Activated naive CD8-positive, alpha-beta T cell (primary cell): ENCODE results near the gene MAP3K5.

Experiments used
- H3K27ac Mint-ChIP-seq: one replicate; pipeline ENCODE4 v1.8.0; 2021; ENCODE audit warnings: mixed read lengths
- H3K27me3 Mint-ChIP-seq: one replicate; pipeline ENCODE4 v1.8.0; 2021; ENCODE audit warnings: mixed read lengths
- H3K36me3 Mint-ChIP-seq: one replicate; pipeline ENCODE4 v1.8.0; 2021; ENCODE audit warnings: mixed read lengths
- H3K4me1 Mint-ChIP-seq: one replicate; pipeline ENCODE4 v1.8.0; 2021; ENCODE audit warnings: low read depth, mixed read lengths
- H3K4me3 Mint-ChIP-seq: one replicate; pipeline ENCODE4 v1.8.0; 2021; ENCODE audit warnings: mild to moderate bottlenecking, mixed read lengths
- H3K9me3 Mint-ChIP-seq: one replicate; pipeline ENCODE4 v1.8.0; 2021; ENCODE audit warnings: low read depth, mixed read lengths

MAP3K5 gene

GRCh38 chr6:136737374-136737844, 54.9 kb downstream of the MAP3K5 start:
- Mint-ChIP-seq H3K9me3 (no peaks in the 10 kb centered on the region), H3K4me3 (no peak overlapping the region), H3K27me3 (no peaks in the 10 kb centered on the region), H3K27ac (no peak overlapping the region), H3K36me3 (peaks cover 5% of the 10 kb centered on the region), H3K4me1 (peaks cover 9% of the 10 kb centered on the region)

- no peak overlapping the region for H3K4me3 Mint-ChIP-seq
- H3K4me1 Mint-ChIP-seq: peaks cover 9% of the 10 kb centered on the region
- H3K27me3 Mint-ChIP-seq: no peaks in the 10 kb centered on the region
- H3K27ac Mint-ChIP-seq: no peak overlapping the region
- no peaks in the 10 kb centered on the region for H3K9me3 Mint-ChIP-seq
- H3K36me3 Mint-ChIP-seq: peaks cover 5% of the 10 kb centered on the region
Observed at GRCh38 chr6:136736281-136736960, 55.9 kb downstream of the MAP3K5 start.

- peaks cover 7% of the 10 kb centered on the region for H3K4me1 Mint-ChIP-seq
- peaks cover 5% of the 10 kb centered on the region for H3K36me3 Mint-ChIP-seq
- H3K27me3 Mint-ChIP-seq: no peaks in the 10 kb centered on the region
- H3K4me3 Mint-ChIP-seq: no peak overlapping the region
- no peak overlapping the region for H3K27ac Mint-ChIP-seq
- H3K9me3 Mint-ChIP-seq: no peaks in the 10 kb centered on the region
Observed at GRCh38 chr6:136734977-136735376, 57.3 kb downstream of the MAP3K5 start.

- Mint-ChIP-seq H3K4me3 (no peak overlapping the region), H3K36me3 (peaks cover 11% of the 10 kb centered on the region), H3K27me3 (no peaks in the 10 kb centered on the region), H3K9me3 (no peaks in the 10 kb centered on the region), H3K27ac (no peak overlapping the region), H3K4me1 (no peaks in the 10 kb centered on the region)
Observed at GRCh38 chr6:136732889-136733288, 59.4 kb downstream of the MAP3K5 start.

- no peaks in the 10 kb centered on the region for H3K9me3 Mint-ChIP-seq
- no peak overlapping the region for H3K27ac Mint-ChIP-seq
- H3K4me3 Mint-ChIP-seq: no peak overlapping the region
- H3K4me1 Mint-ChIP-seq: peaks cover 2% of the 10 kb centered on the region
- no peaks in the 10 kb centered on the region for H3K27me3 Mint-ChIP-seq
- peaks cover 13% of the 10 kb centered on the region for H3K36me3 Mint-ChIP-seq
Observed at GRCh38 chr6:136729832-136730231, 62.4 kb downstream of the MAP3K5 start.

GRCh38 chr6:136728976-136729515, 63.2 kb downstream of the MAP3K5 start:
- Mint-ChIP-seq H3K27ac (no peak overlapping the region), H3K9me3 (no peaks in the 10 kb centered on the region), H3K4me1 (peaks cover 4% of the 10 kb centered on the region), H3K36me3 (peaks cover 13% of the 10 kb centered on the region), H3K4me3 (no peak overlapping the region), H3K27me3 (no peaks in the 10 kb centered on the region)

GRCh38 chr6:136728033-136728939, 64.0 kb downstream of the MAP3K5 start:
- Mint-ChIP-seq H3K27ac (no peak overlapping the region), H3K4me3 (no peak overlapping the region), H3K4me1 (peaks cover 11% of the 10 kb centered on the region), H3K9me3 (no peaks in the 10 kb centered on the region), H3K36me3 (peaks cover 13% of the 10 kb centered on the region), H3K27me3 (no peaks in the 10 kb centered on the region)

- no peak overlapping the region for H3K27ac Mint-ChIP-seq
- H3K4me1 Mint-ChIP-seq: peaks cover 11% of the 10 kb centered on the region
Observed at GRCh38 chr6:136726837-136727557, 65.3 kb downstream of the MAP3K5 start.

GRCh38 chr6:136725124-136725523, 67.2 kb downstream of the MAP3K5 start:
- Mint-ChIP-seq H3K27ac (no peak overlapping the region), H3K27me3 (no peaks in the 10 kb centered on the region), H3K4me1 (peaks cover 11% of the 10 kb centered on the region), H3K4me3 (no peak overlapping the region), H3K9me3 (peaks cover 4% of the 10 kb centered on the region), H3K36me3 (peaks cover 11% of the 10 kb centered on the region)

More at GRCh38 chr6:136726837-136727557, 65.3 kb downstream of the MAP3K5 start:
- peaks cover 11% of the 10 kb centered on the region for H3K36me3 Mint-ChIP-seq
- no peaks in the 10 kb centered on the region for H3K27me3 Mint-ChIP-seq
- H3K9me3 Mint-ChIP-seq: no peaks in the 10 kb centered on the region
- H3K4me3 Mint-ChIP-seq: no peak overlapping the region

- Mint-ChIP-seq H3K4me3 (no peak overlapping the region), H3K27ac (no peak overlapping the region), H3K27me3 (no peaks in the 10 kb centered on the region), H3K9me3 (peaks cover 4% of the 10 kb centered on the region), H3K4me1 (peaks cover 14% of the 10 kb centered on the region), H3K36me3 (peaks cover 8% of the 10 kb centered on the region)
Observed at GRCh38 chr6:136723780-136724179, 68.5 kb downstream of the MAP3K5 start.

GRCh38 chr6:136721467-136721866, 70.8 kb downstream of the MAP3K5 start:
- H3K27ac Mint-ChIP-seq: no peak overlapping the region
- H3K4me3 Mint-ChIP-seq: no peak overlapping the region
- H3K9me3 Mint-ChIP-seq: peaks cover 4% of the 10 kb centered on the region
- peaks cover 6% of the 10 kb centered on the region for H3K36me3 Mint-ChIP-seq
- peaks cover 14% of the 10 kb centered on the region for H3K4me1 Mint-ChIP-seq
- H3K27me3 Mint-ChIP-seq: no peaks in the 10 kb centered on the region

GRCh38 chr6:136720045-136720770, 72.1 kb downstream of the MAP3K5 start:
- Mint-ChIP-seq H3K27ac (no peak overlapping the region), H3K9me3 (peaks cover 4% of the 10 kb centered on the region), H3K27me3 (no peaks in the 10 kb centered on the region), H3K36me3 (peaks cover 6% of the 10 kb centered on the region), H3K4me3 (no peak overlapping the region), H3K4me1 (peaks cover 14% of the 10 kb centered on the region)

- no peak overlapping the region for H3K4me3 Mint-ChIP-seq
- H3K4me1 Mint-ChIP-seq: peaks cover 10% of the 10 kb centered on the region
- peaks cover 4% of the 10 kb centered on the region for H3K9me3 Mint-ChIP-seq
- H3K27ac Mint-ChIP-seq: no peak overlapping the region
- H3K27me3 Mint-ChIP-seq: no peaks in the 10 kb centered on the region
- H3K36me3 Mint-ChIP-seq: peaks cover 6% of the 10 kb centered on the region
Observed at GRCh38 chr6:136719280-136720044, 72.8 kb downstream of the MAP3K5 start.
